GM21528 (cell line): ENCODE results near the gene FARS2.

Source experiments
- ATAC-seq: cut with Tn5 transposase; IDR thresholded peaks from one replicate; pipeline ENCODE4 v1.9.1; 2021; ENCODE audit warnings: mild to moderate bottlenecking, moderate library complexity; ENCODE audit not compliant: unreplicated experiment, low FRiP score

Gene FARS2

GRCh38 chr6:5248302-5249098 lies 12.8 kb upstream of the FARS2 start:
- no peak for ATAC-seq

DNA sequence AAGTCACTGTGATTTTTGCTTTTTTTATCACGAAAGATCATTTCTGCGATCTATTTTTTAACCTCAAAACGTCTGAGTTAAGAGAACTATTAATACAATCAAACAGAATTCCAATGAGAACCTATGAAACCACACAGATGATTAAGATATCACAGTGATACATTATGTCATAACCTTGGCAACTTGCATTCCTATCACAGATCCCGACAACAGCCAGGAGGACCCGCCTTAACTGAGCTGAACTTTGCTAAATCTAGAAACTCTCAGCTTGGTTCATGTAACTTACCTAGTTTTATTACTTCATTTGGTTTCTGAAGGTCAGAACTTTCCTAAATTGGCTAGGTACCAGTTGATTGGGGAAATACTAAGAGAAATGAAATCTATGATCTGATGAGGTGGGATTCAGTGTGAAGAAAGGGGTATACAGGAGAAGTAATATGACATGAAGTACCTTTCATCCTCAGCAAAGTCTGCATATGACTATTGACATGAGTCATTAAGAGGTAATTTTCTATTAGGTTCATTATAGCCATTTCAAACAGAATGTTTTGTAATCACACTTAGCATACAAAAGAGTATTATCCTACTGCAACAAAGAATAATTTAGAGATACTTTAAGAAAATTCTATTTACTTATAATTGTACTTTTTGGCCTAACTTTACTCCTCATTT lies 11.7 kb upstream of the FARS2 start:
- ATAC-seq: no peak

- no peak for ATAC-seq
These were observed 10.9 kb upstream of the FARS2 start for GRCh38 chr6:5250451-5250850.

- no peak for ATAC-seq
These were observed 10.4 kb upstream of the FARS2 start for GRCh38 chr6:5250911-5251310.

GRCh38 chr6:5256952-5257351 lies 4.4 kb upstream of the FARS2 start:
- no peak for ATAC-seq

DNA sequence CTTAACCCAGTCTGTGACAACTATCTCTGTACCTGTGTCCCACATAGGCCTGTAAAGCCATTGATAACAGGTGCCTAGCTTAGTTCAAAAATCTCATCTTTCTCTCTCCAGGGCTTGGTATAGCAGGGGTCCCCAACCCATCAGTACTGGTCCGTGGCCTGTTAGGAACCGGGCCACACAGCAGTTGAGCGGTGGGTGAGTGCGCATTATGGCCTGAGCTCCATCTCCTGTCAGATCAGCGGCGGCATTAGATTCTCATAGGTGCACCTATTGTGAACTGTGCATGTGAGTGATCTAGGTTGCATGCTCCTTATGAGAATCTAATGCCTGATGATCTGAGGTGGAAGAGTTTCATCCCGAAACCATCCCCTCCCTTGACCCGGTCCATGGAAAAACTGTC lies 3.9 kb upstream of the FARS2 start:
- no peak for ATAC-seq

DNA sequence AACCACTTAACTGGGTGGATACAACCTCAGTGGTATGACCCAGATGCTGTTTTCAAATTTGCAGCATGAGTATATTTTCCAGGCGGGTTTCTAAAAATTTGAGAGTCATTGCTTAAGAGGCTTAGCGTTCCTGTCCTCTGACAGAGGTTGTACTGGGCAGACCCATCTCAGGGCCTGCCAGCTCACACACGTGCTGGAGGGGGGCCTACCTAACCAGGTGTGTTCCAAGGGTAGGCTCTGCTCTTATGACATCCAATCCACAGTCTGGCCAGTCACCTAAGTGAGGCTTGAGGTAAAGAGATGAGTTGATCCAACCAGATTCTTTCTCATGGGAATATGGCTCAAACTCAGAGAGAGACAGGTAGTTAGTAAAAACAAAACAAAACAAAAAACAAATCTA lies 1.9 kb upstream of the FARS2 start:
- ATAC-seq: no peak

DNA sequence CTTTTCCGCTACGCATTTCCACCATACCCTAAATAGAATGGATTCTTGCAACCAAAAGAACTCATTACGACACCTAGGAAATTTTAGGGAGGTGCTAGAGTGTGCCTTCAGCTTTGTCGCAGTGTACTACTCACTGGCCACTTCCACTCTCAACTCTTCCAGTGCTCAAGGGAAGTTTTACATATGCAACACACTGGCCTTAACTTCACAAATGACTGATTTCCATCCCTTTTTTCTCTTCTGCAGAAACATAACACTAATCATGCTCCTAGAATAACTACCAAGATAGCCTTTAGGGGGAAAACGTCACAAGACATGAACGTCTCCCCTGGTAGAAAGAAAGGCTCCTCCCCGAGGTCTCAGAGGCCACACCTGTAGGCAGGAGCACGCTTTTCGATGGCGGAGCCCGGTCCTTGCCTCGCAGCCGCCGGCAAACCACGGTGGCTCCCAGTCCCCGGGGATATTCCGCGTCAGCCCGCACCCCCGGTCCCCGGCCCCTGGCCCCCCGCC lies 1.1 kb upstream of the FARS2 start:
- peak; percentile 64 for ATAC-seq

DNA sequence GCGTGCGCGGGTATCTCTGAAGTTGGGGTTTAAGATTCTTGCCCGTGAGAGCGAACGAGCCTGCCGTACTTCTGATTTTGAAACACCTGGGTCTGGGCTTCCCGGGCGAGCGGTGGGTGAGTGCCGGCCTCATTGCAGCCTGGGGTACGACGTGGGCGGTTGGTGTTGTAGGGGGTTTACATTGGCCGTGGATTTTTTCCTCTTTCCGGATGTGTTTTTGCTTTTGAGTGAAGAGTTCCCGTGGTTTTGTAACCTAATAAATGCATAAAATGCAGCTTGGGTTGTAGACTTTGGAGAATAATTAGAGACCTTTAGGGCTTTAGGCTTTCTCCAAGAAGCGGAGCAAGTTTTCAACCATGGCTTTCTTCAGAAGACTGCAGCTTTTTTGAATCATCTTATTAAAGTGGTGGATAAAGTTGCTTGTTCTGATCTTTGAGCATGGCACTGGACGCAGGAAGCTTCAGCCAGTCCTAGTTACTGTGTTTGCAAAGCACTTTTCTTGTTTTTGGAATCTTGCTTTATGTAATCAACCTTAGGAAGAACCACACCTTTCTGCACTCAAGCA lies 314 bp downstream of the FARS2 start:
- no peak for ATAC-seq

DNA sequence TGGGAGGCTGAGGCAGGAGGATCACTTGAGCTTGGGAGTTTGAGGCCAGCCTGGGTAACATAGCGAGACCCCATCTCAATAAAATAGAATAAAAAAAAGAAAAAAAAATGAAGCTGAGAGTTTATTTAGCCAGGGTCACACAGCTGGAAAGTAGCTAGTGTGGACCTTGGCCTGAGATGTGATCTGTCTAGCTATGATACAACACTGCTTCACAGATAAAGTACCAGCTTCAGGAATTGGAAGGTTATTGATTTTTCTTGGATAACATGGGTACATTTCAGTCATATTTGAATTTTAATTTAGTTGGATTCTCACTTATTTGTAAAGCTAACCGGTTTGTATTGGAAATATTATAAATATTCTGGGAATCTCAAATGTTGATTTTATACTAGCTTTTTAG lies 5.1 kb downstream of the FARS2 start:
- ATAC-seq: no peak

- no peak for ATAC-seq
These were observed 8.9 kb downstream of the FARS2 start for GRCh38 chr6:5270093-5270680.

GRCh38 chr6:5271926-5272325 lies 10.6 kb downstream of the FARS2 start:
- ATAC-seq: no peak

DNA sequence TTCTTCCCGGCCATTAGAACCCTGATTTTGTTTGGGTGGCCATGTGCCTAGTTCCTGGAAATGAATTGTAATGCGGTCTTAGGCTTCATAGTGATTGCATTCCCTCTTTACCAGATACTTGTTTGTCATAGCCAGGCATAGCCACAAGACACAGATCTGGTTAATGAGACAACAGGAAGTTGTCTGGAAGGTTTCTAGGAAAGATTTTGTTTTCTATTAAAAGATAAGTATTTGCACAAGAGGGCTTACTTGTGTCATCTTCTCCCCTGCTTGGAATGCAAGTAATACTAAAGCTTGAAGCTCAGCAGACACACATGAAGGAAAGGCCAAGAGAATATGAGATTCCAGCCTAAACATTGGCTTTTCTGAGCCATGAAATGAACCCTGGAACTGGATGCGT lies 12.9 kb downstream of the FARS2 start:
- no peak for ATAC-seq

DNA sequence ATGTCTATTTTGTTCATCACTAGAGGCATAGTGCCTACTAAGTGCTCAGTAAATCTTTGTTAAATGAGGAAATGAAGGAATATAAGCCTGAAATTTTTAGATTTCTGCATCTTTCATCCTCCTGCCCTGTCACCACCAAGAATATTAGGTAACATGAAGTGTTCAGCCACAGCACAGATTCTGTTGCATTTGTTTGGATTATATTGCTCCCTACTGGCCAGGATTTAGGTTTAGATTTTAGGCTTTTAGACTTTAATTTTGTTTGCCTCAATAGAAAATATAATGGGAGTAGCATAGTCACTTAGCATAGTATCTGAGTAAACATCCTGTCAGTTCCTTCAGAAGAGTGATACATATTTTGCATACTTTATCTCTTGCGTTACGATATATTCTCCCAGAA lies 14.2 kb downstream of the FARS2 start:
- no peak for ATAC-seq

GRCh38 chr6:5276581-5276980 lies 15.3 kb downstream of the FARS2 start:
- no peak for ATAC-seq

DNA sequence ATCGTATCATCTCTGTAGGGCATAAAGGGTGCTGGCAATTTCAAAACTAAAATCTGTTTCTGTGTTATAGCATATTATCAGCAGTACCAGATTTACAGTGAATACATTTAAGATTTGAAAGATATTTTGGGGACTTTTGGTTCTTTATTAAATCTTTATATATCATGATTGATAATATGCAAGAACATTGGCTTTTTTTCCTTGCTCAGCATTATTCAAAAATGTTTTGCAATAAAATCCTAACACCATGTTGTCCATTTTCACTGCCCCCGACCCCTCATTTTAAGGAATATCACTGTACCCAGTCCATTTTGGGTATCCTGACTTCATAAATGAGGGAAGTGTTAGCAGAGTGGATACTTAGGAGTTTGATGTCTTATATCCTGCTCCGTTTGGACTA lies 16.3 kb downstream of the FARS2 start:
- peak; percentile 20 for ATAC-seq

DNA sequence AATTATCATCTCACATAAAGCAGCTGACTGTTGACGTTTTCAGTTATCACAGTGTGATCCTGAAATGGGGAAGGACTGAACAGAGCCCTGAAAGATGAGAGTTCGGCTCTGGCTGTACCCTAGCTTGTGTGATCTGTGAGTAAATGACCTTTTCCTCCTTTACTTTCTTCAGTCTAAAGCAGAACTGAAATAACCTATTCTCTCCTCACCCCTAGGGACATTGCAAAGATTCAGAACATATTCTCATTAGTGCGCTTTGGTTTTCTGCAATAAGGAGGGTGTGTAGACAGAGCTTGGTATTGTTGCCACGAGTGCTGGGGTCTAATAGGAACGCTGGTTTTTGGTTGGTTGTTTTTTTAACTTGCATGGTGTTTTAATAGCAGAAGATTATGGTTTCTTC lies 16.7 kb downstream of the FARS2 start:
- ATAC-seq: peak; percentile 71

GRCh38 chr6:5278565-5279120 lies 17.3 kb downstream of the FARS2 start:
- ATAC-seq: no peak

DNA sequence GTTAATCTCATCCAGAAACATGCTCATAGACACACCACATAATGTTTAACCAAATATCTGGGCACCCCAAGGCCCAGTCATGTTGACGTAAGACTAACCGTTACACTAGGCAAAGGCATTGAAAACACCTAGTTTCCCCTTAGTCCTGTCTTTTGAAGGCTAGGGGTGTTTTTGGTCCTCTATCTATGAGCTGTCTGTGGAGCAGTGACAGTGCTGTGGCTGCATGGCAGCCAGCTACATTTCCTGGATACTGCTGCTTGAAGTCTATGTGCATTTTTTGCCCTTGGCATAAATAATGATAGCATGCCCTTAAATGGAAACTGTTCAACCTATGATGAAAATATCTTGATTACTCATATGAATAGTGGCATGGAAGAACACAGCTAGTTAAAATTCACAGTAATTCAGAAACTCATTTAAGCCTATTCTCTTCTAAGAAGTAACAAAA lies 18.6 kb downstream of the FARS2 start:
- ATAC-seq: no peak

- no peak for ATAC-seq
These were observed 19.6 kb downstream of the FARS2 start for GRCh38 chr6:5280920-5281319.

DNA sequence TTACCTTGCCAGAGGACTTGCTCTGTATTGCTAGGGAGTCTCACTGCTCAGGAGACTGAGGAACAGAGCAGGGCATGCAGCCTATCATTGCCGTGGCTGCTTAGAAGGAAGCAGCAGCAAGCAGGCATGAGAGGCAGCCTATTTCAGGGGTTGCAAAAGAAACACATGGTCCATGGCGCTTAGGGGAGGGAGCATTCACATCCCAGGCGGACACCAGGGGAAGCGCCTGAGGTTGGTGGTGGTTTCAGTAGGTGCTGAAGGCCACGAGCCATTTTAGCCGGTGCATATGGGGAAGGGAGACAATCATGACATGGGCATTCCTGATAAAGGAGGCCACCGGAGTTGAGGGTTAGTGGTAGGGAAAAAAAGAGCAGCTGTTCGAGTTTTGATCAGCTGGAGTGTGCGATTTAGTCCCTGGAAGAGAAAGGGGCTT lies 20.9 kb downstream of the FARS2 start:
- ATAC-seq: no peak
